Lung (tissue), 12 donors: Measurements from ENCODE around the gene ASTN2. TPM values are rescaled to one million over a fixed set of nuclear protein-coding genes. Genes with fewer than 3 reads are reported as not detected.

ENCODE experiments used
- ATAC-seq: fragments of 200-7000 bp; cut with Tn5 transposase; one replicate; pipeline ENCODE4 v1.9.1; 2020; ENCODE audit warnings: moderate number of reproducible peaks; ENCODE audit not compliant: insufficient read depth, low FRiP score
- DNase-seq, 3 donors: peaks; one replicate each; pipeline ENCODE4 v3.0.0-alpha.2; 2013 to 2017
- H3K27ac ChIP-seq, 2 donors: one replicate each; pipeline ENCODE4 v1.5.1; 2013; ENCODE audit warnings: mild to moderate bottlenecking in 2 of 2, moderate library complexity in 2 of 2, control low read depth in 1 of 2, inconsistent platforms in 1 of 2, low read depth in 1 of 2, low read length in 1 of 2
- H3K27me3 ChIP-seq, 3 donors: one replicate each; pipeline ENCODE4 v1.5.1; 2013; ENCODE audit warnings: low read length in 2 of 3; ENCODE audit not compliant: control insufficient read depth in 3 of 3, insufficient read depth in 3 of 3
- H3K36me3 ChIP-seq, 4 donors: one replicate each; pipeline ENCODE4 v1.5.1; 2013; ENCODE audit warnings: low read length in 4 of 4, mild to moderate bottlenecking in 1 of 4, moderate library complexity in 1 of 4; ENCODE audit not compliant: control insufficient read depth in 4 of 4, insufficient read depth in 4 of 4
- H3K4me1 ChIP-seq, 5 donors: one replicate each; pipeline ENCODE4 v1.5.1; 2013; ENCODE audit warnings: low read length in 5 of 5, mild to moderate bottlenecking in 2 of 5, moderate library complexity in 1 of 5; ENCODE audit not compliant: control insufficient read depth in 5 of 5, insufficient read depth in 5 of 5
- H3K4me3 ChIP-seq: one replicate; pipeline ENCODE4 v1.5.1; 2013; ENCODE audit warnings: mild to moderate bottlenecking, control low read depth, moderate library complexity
- H3K9ac ChIP-seq, 2 donors: one replicate each; pipeline ENCODE4 v1.5.1; 2013; ENCODE audit warnings: low read length in 2 of 2, control low read depth in 1 of 2; ENCODE audit not compliant: insufficient read depth in 1 of 2
- H3K9me3 ChIP-seq, 4 donors: one replicate each; pipeline ENCODE4 v1.5.1; 2013; ENCODE audit warnings: low read length in 3 of 4, mild to moderate bottlenecking in 1 of 4, moderate library complexity in 1 of 4; ENCODE audit not compliant: control insufficient read depth in 4 of 4, insufficient read depth in 3 of 4
- WGBS, 2 donors: extraction: QIAGEN DNeasy Blood & Tissue Kit; methylation state at CpG; one replicate each; pipeline ENCODE4 v1.1.7; 2013; 5-methylcytosine and 5-hydroxymethylcytosine counted together
- polyA plus RNA-seq, 2 donors: library from polyadenylated mRNA; stranded (reverse); fragments of 200-250 nt; gene quantifications; one replicate each; pipeline ENCODE4 v1.2.1, GENCODE V29; 2013
- total RNA-seq, 2 donors: library from RNA; depleted of rRNA in 1 of 2; stranded (reverse); fragments of >200 nt in 1 of 2; gene quantifications; one replicate each; pipeline ENCODE4 v1.2.1, GENCODE V29; 2014 to 2021
- TF ChIP-seq, protein P1 (sequence below): IDR thresholded peaks from 2 replicates; pipeline ENCODE4 v1.5.1; 2012; ENCODE audit warnings: mild to moderate bottlenecking; ENCODE audit errors: control extremely low read depth, extremely low read depth
- donor health status: control.
- donor health status: control.
- donor health status: Bipolar disorder and iron deficiency.
- donor health status: healthy.
- donor health status: DM: yes; HTN: yes; CAD: no.

ASTN2 gene
- total and polyA plus RNA-seq, 4 donors, result 1.4 to 7.0 (median 3.3) TPM

DNA sequence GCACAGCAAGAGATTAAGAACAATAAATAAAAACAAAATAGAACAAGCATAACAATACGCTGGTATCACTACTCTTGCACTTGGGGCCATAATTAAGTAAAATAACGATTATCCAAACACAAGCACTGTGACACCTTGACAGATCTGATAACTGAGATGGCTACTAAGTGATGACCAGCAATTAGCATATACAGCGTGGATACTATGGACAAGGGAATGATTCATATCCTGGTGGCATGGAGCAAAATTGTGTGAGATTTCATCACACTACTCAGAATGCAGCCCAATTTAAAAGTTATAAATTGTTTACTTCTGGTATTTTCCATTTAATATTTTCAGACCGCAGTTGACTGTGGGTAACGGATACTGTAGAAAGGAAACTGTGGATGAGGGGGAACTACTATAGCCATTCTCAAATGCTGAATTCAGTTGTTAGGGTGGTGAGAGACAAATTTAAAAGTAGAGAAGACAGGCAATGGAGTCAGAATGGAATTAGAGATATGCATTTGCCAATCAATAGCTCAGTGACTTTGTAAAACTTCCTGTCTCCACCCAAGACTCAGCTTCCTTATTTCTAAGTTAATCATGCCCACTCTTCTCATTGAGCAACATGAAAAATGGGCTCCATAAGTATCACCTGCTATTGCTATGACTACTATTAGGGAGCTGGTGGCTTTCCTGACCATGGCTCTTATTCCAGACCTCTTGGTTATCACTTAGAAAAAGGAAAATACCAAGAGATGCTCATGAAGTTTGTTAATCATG, 427.0 kb downstream of the ASTN2 start:
- Histone ChIP-seq H3K9ac (no peak overlapping the region), H3K27me3 (no peaks in the 10 kb centered on the region), H3K36me3 (no peaks in the 10 kb centered on the region), H3K4me1 (peaks cover 0 to 1% (median 0%) of the 10 kb centered on the region in 5 donors), H3K9me3 (peaks cover 0 to 2% (median 0%) of the 10 kb centered on the region in 4 donors), H3K27ac (no peak overlapping the region), H3K4me3 (no peak overlapping the region)
- WGBS, 2 donors, result 52 to 59% methylated on average over 5 of the region's 5 CpGs
- TF ChIP-seq, protein P1, sequence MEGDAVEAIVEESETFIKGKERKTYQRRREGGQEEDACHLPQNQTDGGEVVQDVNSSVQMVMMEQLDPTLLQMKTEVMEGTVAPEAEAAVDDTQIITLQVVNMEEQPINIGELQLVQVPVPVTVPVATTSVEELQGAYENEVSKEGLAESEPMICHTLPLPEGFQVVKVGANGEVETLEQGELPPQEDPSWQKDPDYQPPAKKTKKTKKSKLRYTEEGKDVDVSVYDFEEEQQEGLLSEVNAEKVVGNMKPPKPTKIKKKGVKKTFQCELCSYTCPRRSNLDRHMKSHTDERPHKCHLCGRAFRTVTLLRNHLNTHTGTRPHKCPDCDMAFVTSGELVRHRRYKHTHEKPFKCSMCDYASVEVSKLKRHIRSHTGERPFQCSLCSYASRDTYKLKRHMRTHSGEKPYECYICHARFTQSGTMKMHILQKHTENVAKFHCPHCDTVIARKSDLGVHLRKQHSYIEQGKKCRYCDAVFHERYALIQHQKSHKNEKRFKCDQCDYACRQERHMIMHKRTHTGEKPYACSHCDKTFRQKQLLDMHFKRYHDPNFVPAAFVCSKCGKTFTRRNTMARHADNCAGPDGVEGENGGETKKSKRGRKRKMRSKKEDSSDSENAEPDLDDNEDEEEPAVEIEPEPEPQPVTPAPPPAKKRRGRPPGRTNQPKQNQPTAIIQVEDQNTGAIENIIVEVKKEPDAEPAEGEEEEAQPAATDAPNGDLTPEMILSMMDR, result no peak
- DNase-seq, result no peak
- ATAC-seq, result no peak

DNA sequence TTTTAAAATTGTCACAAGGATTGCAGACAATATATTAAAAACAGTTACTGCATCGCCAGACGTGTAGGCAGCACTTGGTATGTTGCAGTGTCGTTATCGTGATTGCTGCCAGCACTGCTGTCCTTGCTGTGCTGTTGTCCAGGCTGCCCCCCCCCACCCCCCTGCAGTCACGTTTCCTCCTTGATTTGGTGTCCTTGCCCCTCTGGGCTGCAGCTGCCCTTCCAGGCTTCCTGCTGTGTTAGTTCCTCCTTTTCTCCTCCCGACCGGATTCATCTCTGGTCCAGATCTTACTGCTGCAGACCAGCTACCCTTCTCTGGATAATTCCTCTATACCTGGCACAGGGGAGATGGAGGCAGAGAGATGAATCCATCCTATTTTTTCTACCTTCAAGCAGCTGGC, 428.8 kb downstream of the ASTN2 start:
- no peak overlapping the region for H3K9ac ChIP-seq
- DNase-seq (no peak), ATAC-seq (no peak)
- no peak overlapping the region for H3K4me3 ChIP-seq
- no peaks in the 10 kb centered on the region for H3K36me3 ChIP-seq
- H3K4me1 ChIP-seq, result peaks cover 0 to 1% (median 0%) of the 10 kb centered on the region in 5 donors
- 18 to 23% methylated on average over 7 of the region's 7 CpGs for WGBS, 2 donors
- TF ChIP-seq, protein P1, result no peak
- H3K9me3 ChIP-seq, result peaks cover 0 to 2% (median 0%) of the 10 kb centered on the region in 4 donors
- H3K27ac ChIP-seq, result no peak overlapping the region
- H3K27me3 ChIP-seq, result no peaks in the 10 kb centered on the region

DNA sequence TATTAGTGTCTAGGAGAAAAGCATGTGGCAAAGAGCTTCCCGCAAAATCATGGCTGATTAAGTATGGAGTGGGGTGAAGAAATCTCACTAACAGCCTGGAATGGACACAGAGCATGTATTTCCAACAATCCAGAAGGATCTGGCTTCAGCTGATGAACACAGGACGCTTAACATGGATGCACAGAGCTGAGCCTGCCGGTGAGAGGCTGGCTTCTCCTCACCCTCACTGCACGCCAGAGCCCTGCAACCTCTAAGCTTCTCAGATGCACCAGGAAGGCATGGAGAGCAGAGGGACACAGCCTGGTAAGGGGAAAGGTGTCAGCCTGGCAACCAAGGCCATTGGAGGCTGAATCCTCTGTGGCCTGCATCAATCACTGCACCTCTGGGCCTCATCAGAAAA, 429.3 kb downstream of the ASTN2 start:
- Histone ChIP-seq H3K9ac (no peak overlapping the region), H3K9me3 (peaks cover 0 to 2% (median 0%) of the 10 kb centered on the region in 4 donors), H3K27ac (no peak overlapping the region), H3K4me1 (peaks cover 0 to 1% (median 0%) of the 10 kb centered on the region in 5 donors), H3K36me3 (no peaks in the 10 kb centered on the region), H3K27me3 (no peaks in the 10 kb centered on the region), H3K4me3 (no peak overlapping the region)
- no peak for DNase-seq
- WGBS, 2 donors, result 79 to 83% methylated on average over 4 of the region's 4 CpGs
- ATAC-seq, result no peak
- TF ChIP-seq, protein P1, result no peak
